Naive thymus-derived CD8-positive, alpha-beta T cell (primary cell): ENCODE results near the gene POMGNT1. TPM values are rescaled to one million over a fixed set of nuclear protein-coding genes. Genes with fewer than 3 reads are reported as not detected.
A peak's percentile ranks its signal among the peaks of the same experiment; 100 is the strongest.

Experiments
- ATAC-seq, 2 donors: fragments of 150-1000 bp; cut with Tn5 transposase in 1 of 2; sonication (Bioruptor Pico), chemical (Tn5 transposase) in 1 of 2; 1 replicate in 1 of 2; 2 replicates in 1 of 2; pipeline ENCODE4 v1.10.0; 2021; ENCODE audit warnings: mild to moderate bottlenecking in 2 of 2, moderate library complexity in 2 of 2
- POLR2A ChIA-PET: fragments of 350-600 bp; sonication (Branson Sonifier 250); formaldehyde crosslinking; loops from one replicate; lab custom pipeline; 2021; ENCODE audit warnings: antibody characterized with exemption; lab: Charles Lee
- DNase-seq, 10 donors: peaks; one replicate each; pipeline versions ENCODE4 v3.0.0 to v3.0.0-alpha.2; 2020 to 2022
- H3K27ac Mint-ChIP-seq, 10 donors: one replicate each; pipeline ENCODE4 v1.8.0; 2020 to 2022; ENCODE audit warnings: mild to moderate bottlenecking in 10 of 10, mixed read lengths in 10 of 10, moderate library complexity in 4 of 10, inconsistent platforms in 1 of 10
- H3K27me3 Mint-ChIP-seq, 5 donors: one replicate each; pipeline ENCODE4 v1.8.0; 2021 to 2022; ENCODE audit warnings: mixed read lengths in 5 of 5
- H3K36me3 Mint-ChIP-seq, 3 donors: one replicate each; pipeline ENCODE4 v1.8.0; 2020 to 2022; ENCODE audit warnings: mixed read lengths in 3 of 3, mild to moderate bottlenecking in 2 of 3, inconsistent platforms in 1 of 3
- H3K4me1 Mint-ChIP-seq, 4 donors: one replicate each; pipeline ENCODE4 v1.8.0; 2021 to 2022; ENCODE audit warnings: mixed read lengths in 4 of 4
- H3K4me3 Mint-ChIP-seq, 10 donors: one replicate each; pipeline ENCODE4 v1.8.0; 2020 to 2022; ENCODE audit warnings: mild to moderate bottlenecking in 10 of 10, mixed read lengths in 10 of 10, moderate library complexity in 6 of 10, inconsistent platforms in 1 of 10
- H3K9me3 Mint-ChIP-seq, 9 donors: one replicate each; pipeline ENCODE4 v1.8.0; 2020 to 2022; ENCODE audit warnings: mixed read lengths in 9 of 9, mild to moderate bottlenecking in 3 of 9, inconsistent platforms in 1 of 9, moderate library complexity in 1 of 9
- polyA plus RNA-seq, 3 donors: library from polyadenylated mRNA; unstranded; fragments of 300-500 nt; fragmentation: Illumina TruSeq; gene quantifications; one replicate each; pipeline ENCODE4 v1.2.3, GENCODE V29; 2021
- total RNA-seq, 8 experiments: library from RNA in 2 of 8; stranded (reverse) in 2 of 8; gene quantifications; one replicate each; pipeline ENCODE4 v1.2.3 and lab custom pipeline; 2021 to 2026

Gene POMGNT1
- total and polyA plus RNA-seq, 5 experiments from 2014 or later, result 23.5 to 52.3 (median 33.4) TPM

GRCh38 chr1:46205141-46205540 lies 6.9 kb upstream of the POMGNT1 start:
- POLR2A ChIA-PET, result no interaction called here
- peak overlapping the region in 1 of 10 donors; percentile 22 for H3K4me3 Mint-ChIP-seq
- peak overlapping the region in 3 of 10 donors; percentile 8 to 83 (median 31) for H3K27ac Mint-ChIP-seq
- DNase-seq, result no peak
- H3K27me3 Mint-ChIP-seq, result peaks cover 0 to 1% (median 0%) of the 10 kb centered on the region in 5 donors
- no peaks in the 10 kb centered on the region for H3K36me3 Mint-ChIP-seq
- peaks cover 13 to 25% (median 17%) of the 10 kb centered on the region in 4 donors for H3K4me1 Mint-ChIP-seq
- ATAC-seq, result no peak
- H3K9me3 Mint-ChIP-seq, result no peaks in the 10 kb centered on the region

- ATAC-seq (no peak), DNase-seq (no peak)
- POLR2A ChIA-PET, result no interaction called here
- H3K4me3 Mint-ChIP-seq, result peak overlapping the region in 9 of 10 donors; percentile 1 to 91 (median 81)
- H3K4me1 Mint-ChIP-seq, result peaks cover 14 to 25% (median 18%) of the 10 kb centered on the region in 4 donors
- H3K36me3 Mint-ChIP-seq, result no peaks in the 10 kb centered on the region
- peaks cover 0 to 1% (median 0%) of the 10 kb centered on the region in 5 donors for H3K27me3 Mint-ChIP-seq
- H3K9me3 Mint-ChIP-seq, result no peaks in the 10 kb centered on the region
- peak overlapping the region in 5 of 10 donors; percentile 21 to 83 (median 40) for H3K27ac Mint-ChIP-seq
These were observed 6.1 kb upstream of the POMGNT1 start for GRCh38 chr1:46204406-46204742.

DNA sequence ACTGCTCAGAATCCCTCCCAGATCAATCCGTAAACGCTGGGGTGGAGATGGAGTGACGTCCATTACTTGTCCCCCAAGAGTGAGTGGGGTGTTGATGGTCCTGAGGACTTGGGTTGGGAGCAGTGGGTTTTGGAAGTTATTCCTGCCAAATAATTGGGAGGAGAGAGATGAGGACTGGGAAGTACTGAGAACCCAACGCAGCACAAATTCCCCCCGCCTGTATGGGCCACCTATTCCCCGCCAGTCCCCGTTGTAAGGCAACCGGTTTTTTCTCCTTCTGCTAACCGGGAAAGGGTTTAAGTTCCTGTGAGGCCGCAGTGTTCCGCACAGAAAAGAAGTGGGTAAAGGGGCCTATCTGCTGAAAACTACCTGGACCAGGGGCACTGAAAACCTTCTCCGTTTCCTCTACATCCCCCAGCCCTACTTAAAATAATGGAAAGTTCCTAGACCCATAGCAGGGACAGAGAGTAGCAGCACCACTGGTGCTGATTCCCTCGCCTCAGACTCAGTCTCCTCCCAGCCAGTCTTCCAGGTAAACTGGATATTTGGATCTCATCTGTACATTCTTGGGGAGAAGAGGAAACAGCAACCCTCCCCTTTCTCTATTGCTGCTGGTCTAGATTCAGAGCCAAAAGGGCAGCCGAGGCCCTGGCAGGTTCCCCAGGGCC lies 5.6 kb upstream of the POMGNT1 start:
- peaks cover 14 to 25% (median 22%) of the 10 kb centered on the region in 4 donors for H3K4me1 Mint-ChIP-seq
- H3K27me3 Mint-ChIP-seq, result peaks cover 0 to 1% (median 0%) of the 10 kb centered on the region in 5 donors
- no peaks in the 10 kb centered on the region for H3K36me3 Mint-ChIP-seq
- POLR2A ChIA-PET, result interaction anchor here (1.9 kb wide), 1 partner anchor 37 kb away, joined by 6 read pairs; no protein-coding TSS in a partner anchor
- no peaks in the 10 kb centered on the region for H3K9me3 Mint-ChIP-seq
- ATAC-seq (no peak), DNase-seq (no peak)
- peak overlapping the region; percentile 62 to 91 (median 88) for H3K4me3 Mint-ChIP-seq
- peak overlapping the region in 8 of 10 donors; percentile 13 to 89 (median 56) for H3K27ac Mint-ChIP-seq

- ATAC-seq (no peak), DNase-seq (no peak)
- Mint-ChIP-seq H3K9me3 (no peaks in the 10 kb centered on the region), H3K4me1 (peaks cover 19 to 52% (median 43%) of the 10 kb centered on the region in 4 donors), H3K36me3 (peaks cover 0 to 13% (median 2%) of the 10 kb centered on the region in 3 donors), H3K27ac (peak overlapping the region in 6 of 10 donors; percentile 36 to 70 (median 51)), H3K27me3 (no peaks in the 10 kb centered on the region), H3K4me3 (peak overlapping the region; percentile 65 to 89 (median 78))
- POLR2A ChIA-PET, result interaction anchor here (0.6 to 2.9 kb wide), 3 partner anchors 33 to 475 kb away, joined by 3 to 11 read pairs (median 3); no protein-coding TSS in a partner anchor
These were observed 1.1 kb upstream of the POMGNT1 start for GRCh38 chr1:46199233-46199749.

- ATAC-seq (no peak), DNase-seq (no peak)
- Mint-ChIP-seq H3K4me3 (peak overlapping the region; percentile 74 to 91 (median 82)), H3K36me3 (peaks cover 0 to 25% (median 2%) of the 10 kb centered on the region in 3 donors), H3K27me3 (no peaks in the 10 kb centered on the region), H3K9me3 (no peaks in the 10 kb centered on the region), H3K27ac (peak overlapping the region in 8 of 10 donors; percentile 70 to 92 (median 82)), H3K4me1 (peaks cover 8 to 38% (median 29%) of the 10 kb centered on the region in 4 donors)
- POLR2A ChIA-PET, result interaction anchor here (2.9 kb wide), 1 partner anchor 31 kb away, joined by 11 read pairs; no protein-coding TSS in a partner anchor
These were observed 672 bp downstream of the POMGNT1 start for GRCh38 chr1:46197560-46197963.

- Mint-ChIP-seq H3K36me3 (peaks cover 0 to 34% (median 2%) of the 10 kb centered on the region in 3 donors), H3K27me3 (no peaks in the 10 kb centered on the region), H3K27ac (peak overlapping the region in 6 of 10 donors; percentile 19 to 86 (median 57)), H3K4me1 (peaks cover 8 to 37% (median 26%) of the 10 kb centered on the region in 4 donors), H3K4me3 (peak overlapping the region in 8 of 10 donors; percentile 1 to 87 (median 80)), H3K9me3 (no peaks in the 10 kb centered on the region)
- POLR2A ChIA-PET, result interaction anchor here (0.8 kb wide), 1 partner anchor 173 kb away, joined by 3 read pairs; no protein-coding TSS in a partner anchor
- ATAC-seq (no peak), DNase-seq (no peak)
These were observed 1.6 kb downstream of the POMGNT1 start for GRCh38 chr1:46196609-46197008.

DNA sequence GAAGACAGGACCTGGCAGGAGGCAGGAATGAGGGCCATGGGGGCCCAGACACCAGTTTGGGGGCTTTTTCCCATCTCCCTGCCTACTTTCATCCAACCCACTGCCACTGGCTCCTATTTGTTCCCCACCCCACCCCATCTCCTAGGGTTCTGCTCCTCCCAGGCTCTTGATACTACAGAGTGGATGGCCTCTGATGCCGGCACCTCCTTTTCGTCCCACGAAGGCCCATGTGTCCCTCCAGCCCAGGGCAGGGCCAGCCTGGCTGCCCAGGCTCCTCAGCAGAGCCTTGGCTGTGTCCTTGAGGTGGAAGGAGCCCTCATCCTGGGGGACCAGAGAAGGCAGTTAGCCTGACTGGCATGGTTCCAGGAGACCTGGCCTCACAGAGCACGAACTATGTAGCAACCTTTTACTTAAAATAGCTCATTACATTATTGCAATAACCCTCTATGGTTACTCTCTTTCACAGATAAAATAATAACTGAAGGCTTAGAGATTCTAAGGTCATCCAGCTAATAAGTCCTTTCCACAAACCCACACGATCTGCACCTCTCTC lies 3.5 kb downstream of the POMGNT1 start:
- Mint-ChIP-seq H3K27me3 (no peaks in the 10 kb centered on the region), H3K9me3 (no peaks in the 10 kb centered on the region), H3K36me3 (peaks cover 0 to 45% (median 2%) of the 10 kb centered on the region in 3 donors), H3K4me3 (no peak overlapping the region), H3K4me1 (peaks cover 5 to 35% (median 25%) of the 10 kb centered on the region in 4 donors), H3K27ac (peak overlapping the region in 2 of 10 donors; percentile 13 to 60)
- ATAC-seq (no peak), DNase-seq (no peak)
- POLR2A ChIA-PET, result no interaction called here

DNA sequence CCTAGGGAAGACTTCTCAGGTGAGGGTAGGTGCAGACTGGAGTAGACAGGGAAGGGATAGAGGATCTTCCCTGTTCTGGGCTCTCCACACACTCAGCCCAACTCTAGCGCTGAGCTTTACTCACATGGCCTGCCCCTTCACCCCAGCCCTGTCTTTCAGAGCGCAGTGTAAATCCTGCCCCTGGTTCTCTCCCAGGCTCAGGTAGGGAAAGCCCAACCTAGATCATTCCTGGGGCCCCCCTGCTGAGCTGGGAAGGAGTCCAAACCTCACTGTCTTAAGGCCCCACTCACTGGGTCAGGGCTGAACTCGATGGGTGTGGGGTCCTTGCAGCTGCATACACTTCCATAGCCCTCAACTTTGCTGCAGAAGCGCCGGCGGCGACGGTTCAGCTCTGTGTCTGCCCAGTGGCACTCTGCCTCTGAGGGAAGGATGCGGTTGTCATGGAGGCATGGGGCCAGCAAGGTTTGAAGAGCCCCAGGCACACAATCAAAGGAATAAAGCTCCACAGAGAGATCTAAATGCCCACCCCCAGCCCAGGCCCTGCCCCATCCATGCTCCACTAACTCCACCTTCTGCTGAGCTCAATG lies 4.2 kb downstream of the POMGNT1 start:
- Mint-ChIP-seq H3K4me1 (peaks cover 5 to 31% (median 23%) of the 10 kb centered on the region in 4 donors), H3K27ac (no peak overlapping the region), H3K27me3 (no peaks in the 10 kb centered on the region), H3K4me3 (peak overlapping the region in 1 of 10 donors; percentile 38), H3K9me3 (no peaks in the 10 kb centered on the region), H3K36me3 (peaks cover 0 to 52% (median 2%) of the 10 kb centered on the region in 3 donors)
- POLR2A ChIA-PET, result no interaction called here
- DNase-seq, result no peak
- ATAC-seq, result no peak

- ATAC-seq (no peak), DNase-seq (no peak)
- H3K27me3 Mint-ChIP-seq, result no peaks in the 10 kb centered on the region
- H3K9me3 Mint-ChIP-seq, result no peaks in the 10 kb centered on the region
- peaks cover 0 to 58% (median 2%) of the 10 kb centered on the region in 3 donors for H3K36me3 Mint-ChIP-seq
- peaks cover 6 to 27% (median 21%) of the 10 kb centered on the region in 4 donors for H3K4me1 Mint-ChIP-seq
- peak overlapping the region in 1 of 10 donors; percentile 27 for H3K27ac Mint-ChIP-seq
- no peak overlapping the region for H3K4me3 Mint-ChIP-seq
- POLR2A ChIA-PET, result no interaction called here
These were observed 4.9 kb downstream of the POMGNT1 start for GRCh38 chr1:46193285-46193684.

GRCh38 chr1:46192171-46192570 lies 6.1 kb downstream of the POMGNT1 start:
- no peaks in the 10 kb centered on the region for H3K9me3 Mint-ChIP-seq
- no peaks in the 10 kb centered on the region for H3K27me3 Mint-ChIP-seq
- peaks cover 8 to 20% (median 16%) of the 10 kb centered on the region in 4 donors for H3K4me1 Mint-ChIP-seq
- peaks cover 0 to 66% (median 2%) of the 10 kb centered on the region in 3 donors for H3K36me3 Mint-ChIP-seq
- H3K4me3 Mint-ChIP-seq, result no peak overlapping the region
- no peak overlapping the region for H3K27ac Mint-ChIP-seq
- ATAC-seq, result no peak
- POLR2A ChIA-PET, result no interaction called here
- DNase-seq, result no peak

GRCh38 chr1:46191033-46191701 lies 7.1 kb downstream of the POMGNT1 start:
- H3K27ac Mint-ChIP-seq, result peak overlapping the region in 1 of 10 donors; percentile 62
- no peak for ATAC-seq

GRCh38 chr1:46190539-46190938 lies 7.7 kb downstream of the POMGNT1 start:
- H3K36me3 Mint-ChIP-seq, result peaks cover 0 to 62% (median 2%) of the 10 kb centered on the region in 3 donors
- DNase-seq (no peak), ATAC-seq (no peak)
- H3K27me3 Mint-ChIP-seq, result no peaks in the 10 kb centered on the region
- POLR2A ChIA-PET, result no interaction called here
- H3K4me1 Mint-ChIP-seq, result peaks cover 2 to 9% (median 7%) of the 10 kb centered on the region in 4 donors
- H3K4me3 Mint-ChIP-seq, result no peak overlapping the region
- H3K27ac Mint-ChIP-seq, result peak overlapping the region in 2 of 10 donors; percentile 18 to 62
- H3K9me3 Mint-ChIP-seq, result no peaks in the 10 kb centered on the region

More at GRCh38 chr1:46191033-46191701, 7.1 kb downstream of the POMGNT1 start:
- no peak overlapping the region for H3K4me3 Mint-ChIP-seq
- no peaks in the 10 kb centered on the region for H3K27me3 Mint-ChIP-seq
- H3K4me1 Mint-ChIP-seq, result peaks cover 5 to 10% (median 8%) of the 10 kb centered on the region in 4 donors
- POLR2A ChIA-PET, result no interaction called here
- no peak for DNase-seq
- H3K9me3 Mint-ChIP-seq, result no peaks in the 10 kb centered on the region
- peaks cover 0 to 64% (median 2%) of the 10 kb centered on the region in 3 donors for H3K36me3 Mint-ChIP-seq
